CD4-positive, alpha-beta T cell treated with Interleukin-15 for 4 hours (primary cell): ENCODE measurements around the gene PRRT2.
"Not testable (repeated sequence)": the region's sequence is repeated elsewhere in the genome, so short reads cannot be mapped to it uniquely, and the experiment has no call there.

Experiments
- DNase-seq: peaks from one replicate; pipeline ENCODE4 v3.0.0-alpha.2; 2020; ENCODE audit warnings: low spot score

Gene PRRT2

GRCh38 chr16:29812754-29813643 is 1.0 kb downstream of the PRRT2 start:
- DNase-seq, result no peak

DNA sequence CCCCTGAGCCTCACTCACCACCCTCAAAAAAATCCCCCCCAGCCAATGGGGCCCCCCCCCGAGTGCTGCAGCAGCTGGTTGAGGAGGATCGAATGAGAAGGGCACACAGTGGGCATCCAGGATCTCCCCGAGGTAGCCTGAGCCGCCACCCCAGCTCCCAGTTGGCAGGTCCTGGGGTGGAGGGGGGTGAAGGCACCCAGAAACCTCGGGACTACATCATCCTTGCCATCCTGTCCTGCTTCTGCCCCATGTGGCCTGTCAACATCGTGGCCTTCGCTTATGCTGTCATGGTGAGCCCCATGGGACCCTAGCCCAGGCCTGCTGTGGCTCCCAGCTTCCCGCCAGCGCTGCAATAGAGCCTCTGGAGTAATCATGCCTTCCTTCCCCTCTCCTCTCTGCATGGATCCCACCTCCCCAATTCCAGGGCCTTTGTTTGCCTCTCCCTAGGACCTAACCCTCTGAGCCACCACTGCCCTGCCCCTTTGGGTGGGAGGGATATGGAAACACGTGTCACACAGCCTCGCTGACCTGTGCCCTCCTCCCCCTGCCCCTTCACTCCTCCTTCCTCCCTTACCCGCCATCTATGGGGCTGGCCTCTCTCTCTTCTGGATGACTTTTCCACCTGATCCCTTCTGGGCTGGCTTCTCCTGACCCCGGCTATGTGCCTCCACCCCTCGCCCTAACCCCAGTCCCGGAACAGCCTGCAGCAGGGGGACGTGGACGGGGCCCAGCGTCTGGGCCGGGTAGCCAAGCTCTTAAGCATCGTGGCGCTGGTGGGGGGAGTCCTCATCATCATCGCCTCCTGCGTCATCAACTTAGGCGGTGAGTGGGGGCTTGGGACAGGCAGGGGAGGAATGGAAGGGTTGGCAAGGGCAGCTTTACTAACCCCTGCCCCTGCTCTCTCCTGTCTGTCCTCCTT is 1.9 kb downstream of the PRRT2 start:
- DNase-seq, result no peak

DNA sequence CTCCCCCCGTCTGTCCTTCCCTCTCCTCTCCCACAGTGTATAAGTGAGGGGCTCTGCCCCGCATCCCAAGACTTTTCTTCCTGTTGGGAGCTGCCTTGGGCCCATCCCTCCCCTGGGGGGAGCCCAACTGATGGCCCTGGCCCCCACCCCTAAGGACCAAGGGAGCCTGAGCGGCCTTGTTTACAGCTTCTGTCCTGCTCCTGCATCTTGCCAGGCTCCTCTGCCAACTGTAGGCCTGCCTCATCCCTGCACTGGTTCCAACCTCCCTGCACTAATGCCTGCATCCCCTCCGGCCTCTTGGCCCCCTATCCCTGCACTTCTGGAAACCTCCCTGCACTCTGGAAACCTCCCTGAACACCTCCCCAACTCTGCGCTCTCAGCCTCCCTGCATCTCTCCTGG is 2.6 kb downstream of the PRRT2 start:
- DNase-seq, result no peak

GRCh38 chr16:29815032-29815721 is 3.2 kb downstream of the PRRT2 start:
- DNase-seq, result peak; percentile 35

DNA sequence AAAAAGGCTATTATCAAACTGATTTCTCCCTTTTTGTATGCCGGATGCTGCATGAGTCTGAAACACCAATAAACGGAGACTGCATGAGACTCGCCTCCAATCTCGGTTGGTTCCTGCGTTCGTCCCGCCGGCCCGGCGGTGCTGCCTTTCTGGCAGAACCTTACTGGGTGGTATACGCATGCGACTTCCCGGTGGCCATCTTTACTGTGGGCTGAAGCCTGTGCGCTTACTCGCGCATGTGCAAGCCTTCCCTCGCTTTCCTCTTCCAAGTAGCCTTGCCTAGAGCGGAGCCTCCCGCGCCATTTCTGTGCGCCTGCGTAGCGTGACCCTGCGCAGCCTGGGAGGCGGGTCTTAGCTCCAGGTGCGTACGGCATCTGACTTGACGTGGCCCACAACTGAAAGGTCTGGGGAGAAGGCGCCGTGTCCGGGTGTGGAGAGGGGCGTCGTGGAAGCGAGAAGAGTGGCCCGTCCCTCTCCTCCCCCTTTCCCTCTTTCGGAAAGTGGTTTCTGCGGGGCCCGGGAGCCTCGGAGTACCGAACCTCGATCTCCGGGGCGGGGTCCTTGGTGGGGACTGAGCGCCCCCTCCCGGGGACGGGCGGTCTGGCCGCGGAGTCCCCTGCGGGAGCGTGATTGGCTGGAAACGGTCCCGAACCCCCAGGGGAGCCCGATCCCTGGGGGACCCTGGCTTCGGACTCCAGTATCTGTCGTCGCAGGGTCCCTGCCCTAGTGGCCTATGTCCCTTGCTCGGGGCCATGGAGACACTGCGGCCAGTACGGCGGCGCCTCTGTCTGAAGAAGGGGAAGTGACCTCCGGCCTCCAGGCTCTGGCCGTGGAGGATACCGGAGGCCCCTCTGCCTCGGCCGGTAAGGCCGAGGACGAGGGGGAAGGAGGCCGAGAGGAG is 4.0 kb downstream of the PRRT2 start, which contains the start of gene PAGR1:
Gene PAGR1, plus strand, starts transcription at position 360 of the 901 bp plus-strand sequence. Its CDS starts 374 bp downstream, at position 734.
- DNase-seq, result peak; percentile 100

DNA sequence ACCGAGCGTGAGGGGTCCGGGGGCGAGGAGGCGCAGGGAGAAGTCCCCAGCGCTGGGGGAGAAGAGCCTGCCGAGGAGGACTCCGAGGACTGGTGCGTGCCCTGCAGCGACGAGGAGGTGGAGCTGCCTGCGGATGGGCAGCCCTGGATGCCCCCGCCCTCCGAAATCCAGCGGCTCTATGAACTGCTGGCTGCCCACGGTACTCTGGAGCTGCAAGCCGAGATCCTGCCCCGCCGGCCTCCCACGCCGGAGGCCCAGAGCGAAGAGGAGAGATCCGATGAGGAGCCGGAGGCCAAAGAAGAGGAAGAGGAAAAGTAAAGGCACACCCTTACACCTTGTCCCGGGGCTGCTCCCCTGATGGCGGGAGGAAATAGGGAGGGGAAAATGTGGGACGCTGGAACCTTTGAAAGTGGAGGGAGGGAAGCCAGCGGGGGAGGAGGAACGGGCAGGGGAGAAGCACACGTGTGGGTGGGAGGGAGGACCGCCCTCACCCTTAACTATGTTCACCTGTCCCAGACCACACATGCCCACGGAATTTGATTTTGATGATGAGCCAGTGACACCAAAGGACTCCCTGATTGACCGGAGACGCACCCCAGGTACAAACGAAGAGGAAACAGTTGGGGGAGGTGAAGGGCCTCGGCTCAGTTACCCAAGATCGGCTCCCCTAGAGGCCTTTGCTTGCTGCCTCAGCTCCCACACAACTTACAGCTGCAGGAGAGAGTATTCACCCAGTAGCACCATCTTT is 4.9 kb downstream of the PRRT2 start:
- peak; percentile 38 for DNase-seq

- no peak for DNase-seq
Observed at GRCh38 chr16:29818082-29818481, 6.1 kb downstream of the PRRT2 start.

DNA sequence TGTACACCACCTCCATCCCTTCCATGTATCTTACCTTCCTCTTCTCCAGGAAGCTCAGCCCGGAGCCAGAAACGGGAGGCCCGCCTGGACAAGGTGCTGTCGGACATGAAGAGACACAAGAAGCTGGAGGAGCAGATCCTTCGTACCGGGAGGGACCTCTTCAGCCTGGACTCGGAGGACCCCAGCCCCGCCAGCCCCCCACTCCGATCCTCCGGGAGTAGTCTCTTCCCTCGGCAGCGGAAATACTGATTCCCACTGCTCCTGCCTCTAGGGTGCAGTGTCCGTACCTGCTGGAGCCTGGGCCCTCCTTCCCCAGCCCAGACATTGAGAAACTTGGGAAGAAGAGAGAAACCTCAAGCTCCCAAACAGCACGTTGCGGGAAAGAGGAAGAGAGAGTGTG is 7.5 kb downstream of the PRRT2 start:
- DNase-seq, result no peak

DNA sequence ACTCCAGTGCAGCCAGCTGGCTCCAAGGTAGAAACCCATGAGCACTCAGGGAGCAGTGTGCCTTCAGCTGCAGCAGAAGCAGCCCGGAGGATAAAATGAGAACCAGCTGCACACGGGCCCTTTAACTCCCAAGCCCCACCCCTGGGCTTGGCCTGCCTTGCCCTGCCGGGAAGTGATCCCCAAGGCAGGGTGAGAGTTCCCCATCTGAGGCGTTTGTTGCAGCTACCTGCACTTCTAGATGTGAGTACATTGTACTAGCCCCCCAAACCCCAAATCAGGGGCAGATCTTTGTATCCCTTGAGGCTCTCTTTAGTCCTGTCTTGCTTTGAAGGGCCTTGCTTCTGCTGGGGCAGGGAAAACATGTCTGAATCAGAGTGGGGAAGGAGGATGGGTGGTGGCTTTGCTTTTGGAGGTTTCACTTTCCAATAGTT is 8.3 kb downstream of the PRRT2 start, which contains the start of gene MVP:
Gene MVP, plus strand, starts transcription at position 192 of the 431 bp plus-strand sequence. CDS start 10,088 bp downstream, outside the sequence.
- DNase-seq, result peak; percentile 55

GRCh38 chr16:29820730-29821642 is 9.0 kb downstream of the PRRT2 start:
- peak; percentile 62 for DNase-seq

DNA sequence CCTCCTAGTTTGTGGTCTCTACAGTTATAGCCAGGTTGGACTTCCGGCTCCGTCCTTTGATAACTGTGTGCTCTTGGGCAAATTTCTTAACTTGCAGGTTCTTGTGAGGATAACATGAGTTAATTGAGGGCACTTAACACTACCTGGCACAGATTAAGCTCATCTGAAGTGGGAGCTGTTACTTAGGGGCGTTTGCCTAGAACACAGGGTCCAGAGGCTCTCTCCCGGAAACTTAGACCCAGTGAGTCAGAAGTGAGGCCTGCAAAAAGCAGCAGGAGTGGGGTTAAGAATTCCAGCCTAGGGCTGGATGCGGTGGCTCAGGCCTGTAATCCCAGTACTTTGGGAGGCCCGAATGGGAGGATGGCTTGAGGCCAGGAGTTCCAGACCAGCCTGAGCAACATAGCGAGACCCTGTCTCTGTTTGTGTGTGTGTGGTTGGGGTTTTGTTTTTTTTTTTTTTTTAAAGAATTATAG is 9.7 kb downstream of the PRRT2 start:
- DNase-seq, result no peak

DNA sequence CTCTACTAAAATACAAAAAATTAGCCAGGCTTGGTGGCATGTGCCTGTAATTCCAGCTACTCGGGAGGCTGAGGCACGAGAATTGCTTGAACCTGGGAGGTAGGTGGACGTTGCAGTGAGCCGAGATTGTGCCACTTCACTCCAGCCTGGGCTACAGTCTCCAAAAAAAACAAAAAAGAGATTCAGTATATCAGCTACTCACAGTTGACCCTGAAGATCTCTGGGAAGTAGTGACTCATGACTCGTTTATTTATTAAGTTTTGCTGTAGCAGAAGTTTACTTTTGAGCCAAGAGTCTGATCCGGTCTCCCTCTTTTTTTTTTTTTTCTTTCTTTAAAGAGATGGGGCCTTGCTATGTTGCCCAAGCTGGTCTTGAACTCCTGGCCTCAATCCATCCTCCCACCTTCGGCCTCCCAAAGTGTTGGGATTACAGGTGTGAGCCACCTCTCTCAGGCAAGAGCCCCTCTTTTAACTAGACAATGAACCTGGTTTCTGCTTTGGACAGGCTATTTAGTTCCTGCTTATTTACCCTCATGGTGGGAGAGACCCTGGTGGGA is 12.7 kb downstream of the PRRT2 start:
- no peak for DNase-seq

DNA sequence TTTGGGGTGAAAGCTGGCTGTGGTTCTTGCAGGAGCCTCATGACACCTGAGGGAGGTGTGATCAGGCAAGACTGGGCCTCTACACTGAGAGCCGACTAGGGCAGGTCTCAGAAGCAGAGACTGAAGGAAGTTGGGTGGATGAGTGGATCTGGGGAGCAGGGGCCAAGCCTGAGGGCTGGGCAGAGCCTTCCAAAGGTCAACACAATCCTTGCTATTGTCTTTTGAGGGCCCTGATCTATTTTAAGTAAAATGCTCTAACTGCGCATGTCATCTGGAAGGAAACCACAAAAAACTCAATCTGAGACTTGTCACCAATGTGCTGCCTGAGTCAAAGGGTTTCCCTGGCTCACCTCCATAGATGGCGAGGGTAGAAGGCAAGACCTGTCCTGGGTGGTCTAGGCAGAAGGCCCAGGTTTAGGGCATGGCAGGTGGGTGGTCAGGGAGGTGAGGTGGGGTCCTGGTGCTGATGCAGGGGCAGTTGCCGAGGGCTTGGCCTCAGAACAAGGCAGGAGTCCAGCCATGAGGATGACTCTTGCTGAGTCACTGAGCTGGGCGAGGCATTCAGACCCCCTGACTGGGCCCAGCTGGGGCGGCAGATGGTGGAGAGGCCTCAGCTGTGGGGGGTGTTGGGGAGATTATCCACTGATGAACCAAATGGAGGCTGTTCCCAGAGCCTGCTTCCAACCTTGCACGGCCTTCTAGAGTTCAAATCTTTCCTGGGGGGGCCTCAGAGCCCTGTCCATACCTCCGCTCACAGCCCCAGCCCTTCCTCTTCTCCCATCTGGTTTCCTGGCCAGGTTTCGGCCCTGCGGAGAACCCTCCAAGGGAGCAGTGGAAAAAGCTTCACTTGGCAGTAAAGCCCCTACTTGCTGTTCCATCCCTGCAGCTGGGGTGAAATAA is 13.4 kb downstream of the PRRT2 start:
- peak; percentile 51 for DNase-seq

GRCh38 chr16:29826342-29826695 is 14.3 kb downstream of the PRRT2 start:
- no peak for DNase-seq

- DNase-seq, result no peak
Observed at GRCh38 chr16:29830774-29831173, 18.8 kb downstream of the PRRT2 start.

DNA sequence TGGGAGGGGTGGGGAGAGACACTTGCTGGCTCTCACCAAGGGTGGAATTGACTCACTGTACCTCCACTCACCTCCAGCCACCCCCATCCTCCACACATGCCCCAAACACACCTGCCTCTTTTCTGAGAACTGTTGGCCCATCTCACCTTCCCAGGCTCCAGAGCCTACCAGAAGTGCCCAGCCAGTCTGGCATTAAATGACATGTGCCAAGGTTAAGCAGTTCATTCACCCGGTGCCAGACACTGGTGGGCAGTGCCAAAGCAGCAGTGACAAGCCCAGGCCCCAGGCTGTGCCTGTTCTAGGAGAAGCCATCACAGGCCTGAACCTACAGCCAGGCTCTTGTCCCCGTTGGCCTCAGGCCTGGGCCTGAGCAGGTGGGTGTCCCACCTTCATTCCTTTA is 19.5 kb downstream of the PRRT2 start:
- no peak for DNase-seq

GRCh38 chr16:29833219-29833618 is 21.2 kb downstream of the PRRT2 start:
- not testable (repeated sequence) for DNase-seq

DNA sequence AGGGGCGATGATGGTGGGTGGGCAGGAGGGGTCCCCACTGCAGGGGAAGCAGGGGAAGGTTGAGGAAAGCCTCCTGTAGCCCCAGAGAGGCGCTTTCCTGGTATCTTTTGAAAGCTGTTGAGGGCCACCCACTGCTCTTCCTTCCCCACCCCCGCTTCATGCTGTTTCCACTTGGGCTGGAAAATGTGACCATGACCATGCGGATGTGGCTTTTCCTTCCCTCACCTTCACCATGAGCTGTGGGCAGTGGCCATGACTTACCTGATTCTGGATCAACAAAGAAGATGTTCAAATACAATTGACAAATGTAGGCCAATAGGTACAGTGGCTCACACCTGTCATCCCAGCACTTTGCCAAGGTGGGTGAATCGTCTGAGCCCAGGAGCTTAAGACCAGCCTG is 22.1 kb downstream of the PRRT2 start:
- no peak for DNase-seq
